Effector memory CD4-positive, alpha-beta T cell (primary cell): ENCODE results near the gene ASB1.

ENCODE experiments used
- DNase-seq, 3 donors: peaks; one replicate each; pipeline ENCODE4 v3.0.0-alpha.2; 2020
- H3K27ac ChIP-seq: 2 replicates; pipeline ENCODE4 v1.7.0; 2013; ENCODE audit warnings: mild to moderate bottlenecking, low read length, moderate library complexity; ENCODE audit not compliant: insufficient read depth, poor library complexity, severe bottlenecking
- H3K27me3 ChIP-seq: replicated peaks from 2 replicates; pipeline ENCODE4 v1.7.0; 2013; ENCODE audit warnings: mild to moderate bottlenecking, low read length; ENCODE audit not compliant: insufficient read depth, control insufficient read depth, poor library complexity, severe bottlenecking
- H3K36me3 ChIP-seq: 2 replicates; pipeline ENCODE4 v1.7.0; 2013; ENCODE audit warnings: mild to moderate bottlenecking, low read length, moderate library complexity; ENCODE audit not compliant: control insufficient read depth, insufficient read depth
- H3K4me1 ChIP-seq: 2 replicates; pipeline ENCODE4 v1.7.0; 2013; ENCODE audit warnings: low read length, mild to moderate bottlenecking; ENCODE audit not compliant: control insufficient read depth, insufficient read depth, poor library complexity, severe bottlenecking
- H3K4me3 ChIP-seq: 2 replicates; pipeline ENCODE4 v1.7.0; 2013; ENCODE audit warnings: low read length, low read depth, mild to moderate bottlenecking; ENCODE audit not compliant: insufficient read depth, poor library complexity, severe bottlenecking
- H3K9me3 ChIP-seq: 2 replicates; pipeline ENCODE4 v1.7.0; 2013; ENCODE audit warnings: mild to moderate bottlenecking, low read length, moderate library complexity; ENCODE audit not compliant: control insufficient read depth

The ASB1 gene

GRCh38 chr2:238465487-238466242 is 38.9 kb downstream of the ASB1 start:
- no peak for DNase-seq
- no peaks in the 10 kb centered on the region for H3K9me3 ChIP-seq
- H3K27ac ChIP-seq = no peak overlapping the region
- no peaks in the 10 kb centered on the region for H3K36me3 ChIP-seq
- no peaks in the 10 kb centered on the region for H3K4me1 ChIP-seq
- H3K27me3 ChIP-seq = no peaks in the 10 kb centered on the region
- no peak overlapping the region for H3K4me3 ChIP-seq

GRCh38 chr2:238466243-238466756 is 39.6 kb downstream of the ASB1 start:
- Histone ChIP-seq H3K36me3 (no peaks in the 10 kb centered on the region), H3K27me3 (no peaks in the 10 kb centered on the region)

GRCh38 chr2:238467062-238467461 is 40.3 kb downstream of the ASB1 start:
- Histone ChIP-seq H3K9me3 (no peaks in the 10 kb centered on the region), H3K36me3 (no peaks in the 10 kb centered on the region), H3K27me3 (no peaks in the 10 kb centered on the region), H3K27ac (no peak overlapping the region), H3K4me1 (no peaks in the 10 kb centered on the region), H3K4me3 (no peak overlapping the region)
- no peak for DNase-seq

More at GRCh38 chr2:238466243-238466756, 39.6 kb downstream of the ASB1 start:
- H3K9me3 ChIP-seq = no peaks in the 10 kb centered on the region
- no peaks in the 10 kb centered on the region for H3K4me1 ChIP-seq
- no peak for DNase-seq
- no peak overlapping the region for H3K27ac ChIP-seq
- H3K4me3 ChIP-seq = no peak overlapping the region

GRCh38 chr2:238467792-238468191 is 41.1 kb downstream of the ASB1 start:
- Histone ChIP-seq H3K4me3 (no peak overlapping the region), H3K9me3 (peaks cover 4% of the 10 kb centered on the region), H3K4me1 (no peaks in the 10 kb centered on the region), H3K27me3 (no peaks in the 10 kb centered on the region), H3K36me3 (no peaks in the 10 kb centered on the region), H3K27ac (no peak overlapping the region)
- no peak for DNase-seq

- Histone ChIP-seq H3K36me3 (no peaks in the 10 kb centered on the region), H3K4me3 (no peak overlapping the region), H3K27ac (no peak overlapping the region), H3K4me1 (no peaks in the 10 kb centered on the region), H3K9me3 (peaks cover 8% of the 10 kb centered on the region), H3K27me3 (no peaks in the 10 kb centered on the region)
- no peak for DNase-seq
Measured at GRCh38 chr2:238469155-238469554, 42.4 kb downstream of the ASB1 start.

GRCh38 chr2:238473014-238473413 is 46.3 kb downstream of the ASB1 start:
- no peak overlapping the region for H3K27ac ChIP-seq
- H3K4me1 ChIP-seq = no peaks in the 10 kb centered on the region
- DNase-seq = no peak
- H3K4me3 ChIP-seq = no peak overlapping the region
- no peaks in the 10 kb centered on the region for H3K36me3 ChIP-seq
- H3K27me3 ChIP-seq = no peaks in the 10 kb centered on the region
- H3K9me3 ChIP-seq = peaks cover 8% of the 10 kb centered on the region

- no peak overlapping the region for H3K4me3 ChIP-seq
- DNase-seq = no peak
- H3K27ac ChIP-seq = no peak overlapping the region
- no peaks in the 10 kb centered on the region for H3K36me3 ChIP-seq
- H3K9me3 ChIP-seq = peaks cover 8% of the 10 kb centered on the region
- no peaks in the 10 kb centered on the region for H3K4me1 ChIP-seq
- H3K27me3 ChIP-seq = no peaks in the 10 kb centered on the region
Measured at GRCh38 chr2:238473523-238473922, 46.8 kb downstream of the ASB1 start.

- H3K36me3 ChIP-seq = no peaks in the 10 kb centered on the region
- no peak overlapping the region for H3K4me3 ChIP-seq
- DNase-seq = no peak
- H3K9me3 ChIP-seq = peaks cover 8% of the 10 kb centered on the region
- H3K27me3 ChIP-seq = no peaks in the 10 kb centered on the region
- H3K27ac ChIP-seq = no peak overlapping the region
- H3K4me1 ChIP-seq = no peaks in the 10 kb centered on the region
Measured at GRCh38 chr2:238475034-238475433, 48.3 kb downstream of the ASB1 start.

GRCh38 chr2:238475566-238475965 is 48.8 kb downstream of the ASB1 start:
- Histone ChIP-seq H3K36me3 (no peaks in the 10 kb centered on the region), H3K27ac (no peak overlapping the region), H3K4me1 (no peaks in the 10 kb centered on the region), H3K4me3 (no peak overlapping the region), H3K9me3 (peaks cover 8% of the 10 kb centered on the region), H3K27me3 (no peaks in the 10 kb centered on the region)
- DNase-seq = no peak

- Histone ChIP-seq H3K9me3 (peaks cover 8% of the 10 kb centered on the region), H3K4me3 (no peak overlapping the region), H3K27ac (no peak overlapping the region), H3K36me3 (no peaks in the 10 kb centered on the region), H3K4me1 (no peaks in the 10 kb centered on the region), H3K27me3 (no peaks in the 10 kb centered on the region)
- DNase-seq = no peak
Measured at GRCh38 chr2:238476258-238476657, 49.5 kb downstream of the ASB1 start.
